Peyer's patch (tissue), 4 donors: ENCODE results near the gene CSGALNACT2.

Experiments used
- POLR2A ChIP-seq, 2 donors: fragments of 450-650 bp; IDR thresholded peaks; one replicate each; pipeline ENCODE4 v1.5.1; 2017; ENCODE audit warnings: antibody characterized with exemption in 2 of 2, mild to moderate bottlenecking in 2 of 2, moderate library complexity in 2 of 2
- TF ChIP-seq, protein P1 (sequence below), 6 experiments: fragments of 450-650 bp in 4 of 6; fragments of 200-600 bp in 2 of 6; sonication (generic) in 1 of 6; IDR thresholded peaks; one replicate each; pipeline ENCODE4 v1.5.1; 2017 to 2019; ENCODE audit warnings: antibody characterized with exemption in 6 of 6, mild to moderate bottlenecking in 3 of 6, moderate library complexity in 1 of 6

DNA sequence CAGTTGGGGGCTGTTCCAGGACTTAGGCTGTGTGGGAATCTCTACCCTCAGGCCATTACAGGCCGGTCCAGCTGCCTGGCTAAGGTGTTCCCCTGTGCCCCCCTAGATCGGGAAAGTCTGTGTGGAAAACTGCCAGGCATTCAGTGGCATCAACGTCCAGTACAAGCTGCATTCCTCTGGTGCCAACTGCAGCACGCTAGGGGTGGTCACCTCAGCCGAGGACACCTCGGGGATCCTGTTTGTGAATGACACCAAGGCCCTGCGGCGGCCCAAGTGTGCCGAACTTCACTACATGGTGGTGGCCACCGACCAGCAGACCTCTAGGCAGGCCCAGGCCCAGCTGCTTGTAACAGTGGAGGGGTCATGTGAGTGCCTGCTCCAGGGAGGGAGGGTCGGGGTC, 27.1 kb upstream of the CSGALNACT2 start:
- TF ChIP-seq POLR2A (IDR thresholded peaks at IDR 0.05) = no peak
- TF ChIP-seq, protein P1, sequence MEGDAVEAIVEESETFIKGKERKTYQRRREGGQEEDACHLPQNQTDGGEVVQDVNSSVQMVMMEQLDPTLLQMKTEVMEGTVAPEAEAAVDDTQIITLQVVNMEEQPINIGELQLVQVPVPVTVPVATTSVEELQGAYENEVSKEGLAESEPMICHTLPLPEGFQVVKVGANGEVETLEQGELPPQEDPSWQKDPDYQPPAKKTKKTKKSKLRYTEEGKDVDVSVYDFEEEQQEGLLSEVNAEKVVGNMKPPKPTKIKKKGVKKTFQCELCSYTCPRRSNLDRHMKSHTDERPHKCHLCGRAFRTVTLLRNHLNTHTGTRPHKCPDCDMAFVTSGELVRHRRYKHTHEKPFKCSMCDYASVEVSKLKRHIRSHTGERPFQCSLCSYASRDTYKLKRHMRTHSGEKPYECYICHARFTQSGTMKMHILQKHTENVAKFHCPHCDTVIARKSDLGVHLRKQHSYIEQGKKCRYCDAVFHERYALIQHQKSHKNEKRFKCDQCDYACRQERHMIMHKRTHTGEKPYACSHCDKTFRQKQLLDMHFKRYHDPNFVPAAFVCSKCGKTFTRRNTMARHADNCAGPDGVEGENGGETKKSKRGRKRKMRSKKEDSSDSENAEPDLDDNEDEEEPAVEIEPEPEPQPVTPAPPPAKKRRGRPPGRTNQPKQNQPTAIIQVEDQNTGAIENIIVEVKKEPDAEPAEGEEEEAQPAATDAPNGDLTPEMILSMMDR (IDR thresholded peaks at IDR 0.05) = no peak
